HL-60 (cell line): ENCODE data around the gene IL22RA1.

ENCODE experiments used
- GABPA ChIP-seq: IDR thresholded peaks from 2 replicates; pipeline ENCODE4 v1.6.1; 2012; ENCODE audit warnings: low read depth
- POLR2AphosphoS5 ChIP-seq: IDR thresholded peaks from 2 replicates; pipeline ENCODE4 v1.6.1; 2012; ENCODE audit warnings: low read depth
- TF ChIP-seq, protein P1 (sequence below): IDR thresholded peaks from one replicate; pipeline ENCODE4 v1.5.1; 2011; ENCODE audit warnings: low read length, control low read depth, inconsistent platforms; ENCODE audit not compliant: insufficient read depth
- TF ChIP-seq, protein P2 (sequence below): IDR thresholded peaks from 2 replicates; pipeline ENCODE4 v1.6.1; 2012; ENCODE audit warnings: low read depth; ENCODE audit not compliant: insufficient replicate concordance

DNA sequence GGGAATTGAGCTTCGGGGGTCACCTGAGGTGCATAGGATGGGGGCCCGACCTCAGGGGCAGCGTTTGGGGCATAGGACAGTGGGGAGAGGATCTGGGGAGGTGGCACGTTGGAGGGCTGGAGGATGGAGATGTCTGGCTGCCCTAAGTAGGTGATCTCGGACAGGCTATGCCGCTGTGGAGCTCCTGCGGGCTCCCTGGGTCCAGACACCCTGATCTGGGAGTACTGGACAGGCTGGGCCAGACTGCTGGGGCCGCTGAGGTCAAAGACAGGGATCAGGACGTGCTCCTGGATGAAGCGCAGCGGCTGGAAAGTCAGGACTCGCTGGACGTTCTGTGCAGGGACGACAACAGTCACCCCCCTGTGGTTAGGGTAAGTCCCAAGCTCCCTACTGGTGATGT is 21.5 kb downstream of the IL22RA1 start:
- TF ChIP-seq, protein P1, sequence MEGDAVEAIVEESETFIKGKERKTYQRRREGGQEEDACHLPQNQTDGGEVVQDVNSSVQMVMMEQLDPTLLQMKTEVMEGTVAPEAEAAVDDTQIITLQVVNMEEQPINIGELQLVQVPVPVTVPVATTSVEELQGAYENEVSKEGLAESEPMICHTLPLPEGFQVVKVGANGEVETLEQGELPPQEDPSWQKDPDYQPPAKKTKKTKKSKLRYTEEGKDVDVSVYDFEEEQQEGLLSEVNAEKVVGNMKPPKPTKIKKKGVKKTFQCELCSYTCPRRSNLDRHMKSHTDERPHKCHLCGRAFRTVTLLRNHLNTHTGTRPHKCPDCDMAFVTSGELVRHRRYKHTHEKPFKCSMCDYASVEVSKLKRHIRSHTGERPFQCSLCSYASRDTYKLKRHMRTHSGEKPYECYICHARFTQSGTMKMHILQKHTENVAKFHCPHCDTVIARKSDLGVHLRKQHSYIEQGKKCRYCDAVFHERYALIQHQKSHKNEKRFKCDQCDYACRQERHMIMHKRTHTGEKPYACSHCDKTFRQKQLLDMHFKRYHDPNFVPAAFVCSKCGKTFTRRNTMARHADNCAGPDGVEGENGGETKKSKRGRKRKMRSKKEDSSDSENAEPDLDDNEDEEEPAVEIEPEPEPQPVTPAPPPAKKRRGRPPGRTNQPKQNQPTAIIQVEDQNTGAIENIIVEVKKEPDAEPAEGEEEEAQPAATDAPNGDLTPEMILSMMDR, result no peak
- TF ChIP-seq POLR2AphosphoS5 (no peak), GABPA (no peak)
- TF ChIP-seq, protein P2, sequence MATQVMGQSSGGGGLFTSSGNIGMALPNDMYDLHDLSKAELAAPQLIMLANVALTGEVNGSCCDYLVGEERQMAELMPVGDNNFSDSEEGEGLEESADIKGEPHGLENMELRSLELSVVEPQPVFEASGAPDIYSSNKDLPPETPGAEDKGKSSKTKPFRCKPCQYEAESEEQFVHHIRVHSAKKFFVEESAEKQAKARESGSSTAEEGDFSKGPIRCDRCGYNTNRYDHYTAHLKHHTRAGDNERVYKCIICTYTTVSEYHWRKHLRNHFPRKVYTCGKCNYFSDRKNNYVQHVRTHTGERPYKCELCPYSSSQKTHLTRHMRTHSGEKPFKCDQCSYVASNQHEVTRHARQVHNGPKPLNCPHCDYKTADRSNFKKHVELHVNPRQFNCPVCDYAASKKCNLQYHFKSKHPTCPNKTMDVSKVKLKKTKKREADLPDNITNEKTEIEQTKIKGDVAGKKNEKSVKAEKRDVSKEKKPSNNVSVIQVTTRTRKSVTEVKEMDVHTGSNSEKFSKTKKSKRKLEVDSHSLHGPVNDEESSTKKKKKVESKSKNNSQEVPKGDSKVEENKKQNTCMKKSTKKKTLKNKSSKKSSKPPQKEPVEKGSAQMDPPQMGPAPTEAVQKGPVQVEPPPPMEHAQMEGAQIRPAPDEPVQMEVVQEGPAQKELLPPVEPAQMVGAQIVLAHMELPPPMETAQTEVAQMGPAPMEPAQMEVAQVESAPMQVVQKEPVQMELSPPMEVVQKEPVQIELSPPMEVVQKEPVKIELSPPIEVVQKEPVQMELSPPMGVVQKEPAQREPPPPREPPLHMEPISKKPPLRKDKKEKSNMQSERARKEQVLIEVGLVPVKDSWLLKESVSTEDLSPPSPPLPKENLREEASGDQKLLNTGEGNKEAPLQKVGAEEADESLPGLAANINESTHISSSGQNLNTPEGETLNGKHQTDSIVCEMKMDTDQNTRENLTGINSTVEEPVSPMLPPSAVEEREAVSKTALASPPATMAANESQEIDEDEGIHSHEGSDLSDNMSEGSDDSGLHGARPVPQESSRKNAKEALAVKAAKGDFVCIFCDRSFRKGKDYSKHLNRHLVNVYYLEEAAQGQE, result no peak
